Stimulated activated CD4-positive, alpha-beta T cell treated with anti-CD3 and anti-CD28 coated beads, Interleukin-1b, Interleukin-23, amount 100 ng/mL, for 24 hours (primary cell): ENCODE measurements around the gene DEDD2.

Source experiments
- DNase-seq, 4 experiments: peaks; one replicate each; pipeline ENCODE4 v3.0.0-alpha.2; 2020; ENCODE audit warnings: low read depth in 4 of 4, low spot score in 1 of 4

The DEDD2 gene

GRCh38 chr19:42173695-42174094, 43.8 kb downstream of the DEDD2 start:
- no peak for DNase-seq

- no peak for DNase-seq
These were observed 45.2 kb downstream of the DEDD2 start for GRCh38 chr19:42172261-42172660.

GRCh38 chr19:42170715-42171114, 46.8 kb downstream of the DEDD2 start:
- no peak for DNase-seq

- DNase-seq, result no peak
These were observed 47.7 kb downstream of the DEDD2 start for GRCh38 chr19:42169486-42170413.

- DNase-seq, result no peak
These were observed 49.3 kb downstream of the DEDD2 start for GRCh38 chr19:42168206-42168605.

- DNase-seq, result no peak
These were observed 51.2 kb downstream of the DEDD2 start for GRCh38 chr19:42166316-42166715.

- no peak for DNase-seq
These were observed 52.3 kb downstream of the DEDD2 start for GRCh38 chr19:42165146-42165545.

GRCh38 chr19:42161616-42162263, 55.7 kb downstream of the DEDD2 start:
- DNase-seq, result no peak

- DNase-seq, result no peak
These were observed 57.5 kb downstream of the DEDD2 start for GRCh38 chr19:42159942-42160341.

GRCh38 chr19:42158926-42159325, 58.6 kb downstream of the DEDD2 start:
- DNase-seq, result no peak

- DNase-seq, result no peak
These were observed 60.9 kb downstream of the DEDD2 start for GRCh38 chr19:42156571-42156970.

- DNase-seq, result no peak
These were observed 61.7 kb downstream of the DEDD2 start for GRCh38 chr19:42155796-42156195.

GRCh38 chr19:42154471-42155323, 62.8 kb downstream of the DEDD2 start:
- DNase-seq, result no peak

- DNase-seq, result no peak
These were observed 63.6 kb downstream of the DEDD2 start for GRCh38 chr19:42153672-42154433.

GRCh38 chr19:42152910-42153671, 64.4 kb downstream of the DEDD2 start:
- no peak for DNase-seq

- DNase-seq, result no peak
These were observed 65.4 kb downstream of the DEDD2 start for GRCh38 chr19:42151782-42152684.

GRCh38 chr19:42150911-42151361, 66.5 kb downstream of the DEDD2 start:
- no peak for DNase-seq

- DNase-seq, result no peak
These were observed 67.1 kb downstream of the DEDD2 start for GRCh38 chr19:42150364-42150763.
